ENCODE measurements around the gene HPCAL1.

DNA sequence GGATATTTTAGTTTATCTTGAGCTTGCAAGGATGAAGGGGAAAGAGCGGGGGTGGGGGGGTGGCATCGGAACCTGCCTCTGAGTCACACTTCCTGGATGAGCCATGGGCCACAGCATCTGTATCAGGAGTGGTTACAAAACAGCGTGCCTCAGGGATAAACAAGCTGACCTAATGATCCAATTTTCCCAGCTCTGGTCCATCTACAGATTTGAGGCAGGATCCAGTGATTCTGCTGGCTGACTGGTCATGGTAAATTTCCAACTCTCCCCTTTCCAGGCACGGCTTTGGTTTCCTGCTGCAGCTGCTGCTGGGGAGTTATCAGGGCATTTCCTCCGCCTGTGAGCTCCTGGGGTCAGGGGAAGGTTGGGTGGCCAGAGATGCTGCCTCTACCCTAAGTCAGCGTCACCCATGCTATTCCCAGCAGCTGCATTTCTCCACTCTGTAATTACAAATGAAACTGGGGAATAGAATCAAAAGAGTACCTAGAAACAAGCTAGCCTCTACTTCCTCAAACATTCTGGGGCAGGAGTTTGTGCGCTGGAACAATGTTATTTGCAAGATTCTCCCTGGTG lies 4.7 kb upstream of the HPCAL1 start:
- no peak for TF ChIP-seq POLR2A (IDR thresholded peaks at IDR 0.05)
- TF ChIP-seq, protein P1, sequence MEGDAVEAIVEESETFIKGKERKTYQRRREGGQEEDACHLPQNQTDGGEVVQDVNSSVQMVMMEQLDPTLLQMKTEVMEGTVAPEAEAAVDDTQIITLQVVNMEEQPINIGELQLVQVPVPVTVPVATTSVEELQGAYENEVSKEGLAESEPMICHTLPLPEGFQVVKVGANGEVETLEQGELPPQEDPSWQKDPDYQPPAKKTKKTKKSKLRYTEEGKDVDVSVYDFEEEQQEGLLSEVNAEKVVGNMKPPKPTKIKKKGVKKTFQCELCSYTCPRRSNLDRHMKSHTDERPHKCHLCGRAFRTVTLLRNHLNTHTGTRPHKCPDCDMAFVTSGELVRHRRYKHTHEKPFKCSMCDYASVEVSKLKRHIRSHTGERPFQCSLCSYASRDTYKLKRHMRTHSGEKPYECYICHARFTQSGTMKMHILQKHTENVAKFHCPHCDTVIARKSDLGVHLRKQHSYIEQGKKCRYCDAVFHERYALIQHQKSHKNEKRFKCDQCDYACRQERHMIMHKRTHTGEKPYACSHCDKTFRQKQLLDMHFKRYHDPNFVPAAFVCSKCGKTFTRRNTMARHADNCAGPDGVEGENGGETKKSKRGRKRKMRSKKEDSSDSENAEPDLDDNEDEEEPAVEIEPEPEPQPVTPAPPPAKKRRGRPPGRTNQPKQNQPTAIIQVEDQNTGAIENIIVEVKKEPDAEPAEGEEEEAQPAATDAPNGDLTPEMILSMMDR (IDR thresholded peaks at IDR 0.05), result no peak

Data from lower leg skin (tissue), 3 donors.